ENCODE data around the gene GGA2. TPM values are rescaled to one million over a fixed set of nuclear protein-coding genes. Genes with fewer than 3 reads are reported as not detected.
A peak's percentile ranks its signal among the peaks of the same experiment; 100 is the strongest.

The GGA2 gene
- total RNA-seq, 4 donors from 2014 or later = 44.1 to 117 (median 53.4) TPM

DNA sequence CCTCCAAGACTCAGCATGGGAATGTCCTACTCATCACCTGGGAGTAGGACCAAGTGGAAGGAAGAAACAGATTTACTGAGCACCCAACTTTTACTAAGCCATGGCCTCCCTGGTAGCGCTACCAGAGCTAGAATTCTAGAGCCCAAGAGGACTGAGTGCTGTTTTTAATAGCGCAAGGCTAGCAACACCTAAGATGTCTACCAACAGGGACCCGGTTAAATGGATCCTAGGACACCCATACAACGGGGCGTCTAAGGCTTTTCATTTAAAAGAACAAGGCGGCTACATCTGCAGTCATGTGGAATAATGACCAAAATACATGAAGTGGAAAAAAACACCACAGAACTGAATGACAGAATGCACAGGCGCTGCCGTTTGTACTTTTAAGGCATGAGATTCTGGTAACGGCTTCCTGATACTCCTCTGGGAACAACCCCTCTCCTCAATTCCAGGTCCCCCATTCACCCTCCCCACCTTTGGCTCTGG is 5.1 kb downstream of the GGA2 start:
- WGBS = 94% methylated on average over 9 of the region's 9 CpGs
- no peak for DNase-seq (ENCODE audit: low spot score in 2 of 2)
- H3K36me3 ChIP-seq = no peaks in the 10 kb centered on the region
- H3K4me1 ChIP-seq = peaks cover 79% of the 10 kb centered on the region
- H3K4me3 ChIP-seq = no peak overlapping the region
- peak overlapping the region; percentile 79 for H3K27ac ChIP-seq
- no peaks in the 10 kb centered on the region for H3K27me3 ChIP-seq
- no peaks in the 10 kb centered on the region for H3K9me3 ChIP-seq
- TF ChIP-seq POLR2AphosphoS5 (IDR thresholded peaks at IDR 0.05) (no peak), EP300 (IDR thresholded peaks at IDR 0.05) (no peak), POLR2A (IDR thresholded peaks at IDR 0.05) (no peak)
- TF ChIP-seq, protein P1, sequence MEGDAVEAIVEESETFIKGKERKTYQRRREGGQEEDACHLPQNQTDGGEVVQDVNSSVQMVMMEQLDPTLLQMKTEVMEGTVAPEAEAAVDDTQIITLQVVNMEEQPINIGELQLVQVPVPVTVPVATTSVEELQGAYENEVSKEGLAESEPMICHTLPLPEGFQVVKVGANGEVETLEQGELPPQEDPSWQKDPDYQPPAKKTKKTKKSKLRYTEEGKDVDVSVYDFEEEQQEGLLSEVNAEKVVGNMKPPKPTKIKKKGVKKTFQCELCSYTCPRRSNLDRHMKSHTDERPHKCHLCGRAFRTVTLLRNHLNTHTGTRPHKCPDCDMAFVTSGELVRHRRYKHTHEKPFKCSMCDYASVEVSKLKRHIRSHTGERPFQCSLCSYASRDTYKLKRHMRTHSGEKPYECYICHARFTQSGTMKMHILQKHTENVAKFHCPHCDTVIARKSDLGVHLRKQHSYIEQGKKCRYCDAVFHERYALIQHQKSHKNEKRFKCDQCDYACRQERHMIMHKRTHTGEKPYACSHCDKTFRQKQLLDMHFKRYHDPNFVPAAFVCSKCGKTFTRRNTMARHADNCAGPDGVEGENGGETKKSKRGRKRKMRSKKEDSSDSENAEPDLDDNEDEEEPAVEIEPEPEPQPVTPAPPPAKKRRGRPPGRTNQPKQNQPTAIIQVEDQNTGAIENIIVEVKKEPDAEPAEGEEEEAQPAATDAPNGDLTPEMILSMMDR (IDR thresholded peaks at IDR 0.05) = no peak

DNA sequence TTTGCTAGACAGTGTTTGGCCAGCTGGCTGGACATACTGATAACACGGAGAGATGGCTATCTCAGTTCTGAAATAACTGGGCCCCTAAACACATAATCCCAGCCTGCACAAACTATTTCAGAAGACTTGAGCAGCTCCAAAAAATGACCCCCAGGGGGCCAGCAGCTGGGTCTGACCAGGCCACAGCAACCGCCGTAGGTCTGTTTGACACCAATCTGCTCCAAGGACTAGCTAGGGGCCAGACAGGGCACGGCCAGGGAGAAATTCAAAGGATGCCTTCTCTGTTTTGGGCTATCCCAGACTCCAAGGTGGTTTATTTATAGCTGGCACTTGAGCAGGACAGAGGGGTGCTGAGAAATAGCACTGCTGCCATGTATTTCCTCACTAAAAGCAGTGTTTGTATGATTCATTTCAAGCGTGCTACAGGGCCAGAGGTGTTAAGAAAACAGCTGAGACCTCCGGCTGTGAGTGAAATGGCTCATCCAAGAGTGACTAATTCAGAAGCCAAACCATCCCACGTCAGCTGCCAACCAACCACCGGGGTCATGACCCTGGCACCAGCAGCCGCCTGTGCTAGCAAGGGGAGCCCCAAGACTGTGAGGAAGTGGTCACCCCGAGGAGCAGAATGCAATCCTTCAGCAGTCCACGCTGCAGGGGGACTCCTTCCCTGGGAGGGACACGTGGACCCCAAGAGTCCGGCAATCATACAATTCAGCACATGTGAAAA is 5.7 kb downstream of the GGA2 start:
- no peak for TF ChIP-seq POLR2AphosphoS5 (IDR thresholded peaks at IDR 0.05)
- TF ChIP-seq, protein P1 (IDR thresholded peaks at IDR 0.05) = no peak
- Histone ChIP-seq H3K36me3 (no peaks in the 10 kb centered on the region), H3K9me3 (no peaks in the 10 kb centered on the region), H3K4me3 (no peak overlapping the region), H3K27ac (peak overlapping the region; percentile 79), H3K27me3 (no peaks in the 10 kb centered on the region), H3K4me1 (peaks cover 85% of the 10 kb centered on the region)
- peak in 1 of 2 donors; percentile 85 for DNase-seq (ENCODE audit: low spot score in 2 of 2)
- 31% methylated on average over 12 of the region's 13 CpGs for WGBS

DNA sequence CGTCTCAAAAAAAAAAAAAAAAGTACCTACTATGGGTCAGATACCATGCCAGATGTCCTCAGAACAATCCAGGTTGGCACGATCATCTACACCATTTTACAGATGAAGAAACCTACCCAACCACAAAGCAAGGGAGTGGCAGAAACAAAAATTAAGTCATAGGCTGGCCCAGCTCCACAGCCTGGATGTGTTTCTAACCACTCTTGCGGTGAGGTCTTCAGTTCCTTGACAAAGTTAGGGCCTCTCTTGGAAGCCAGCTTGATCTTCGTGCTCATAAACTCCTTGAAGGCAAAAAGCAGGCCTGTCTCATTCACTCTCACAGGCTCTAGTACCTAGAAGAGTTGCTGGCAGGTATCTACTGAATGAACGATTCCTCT is 6.2 kb downstream of the GGA2 start:
- no peaks in the 10 kb centered on the region for H3K36me3 ChIP-seq
- WGBS = 45% methylated on average over 5 of the region's 5 CpGs
- H3K27ac ChIP-seq = peak overlapping the region; percentile 79
- peak in 1 of 3 donors; percentile 31 for TF ChIP-seq POLR2AphosphoS5 (IDR thresholded peaks at IDR 0.05)
- TF ChIP-seq, protein P1 (IDR thresholded peaks at IDR 0.05) = no peak
- no peak for TF ChIP-seq POLR2A (IDR thresholded peaks at IDR 0.05)
- no peaks in the 10 kb centered on the region for H3K27me3 ChIP-seq
- H3K4me1 ChIP-seq = peaks cover 85% of the 10 kb centered on the region
- peak in 1 of 2 donors; percentile 82 for DNase-seq (ENCODE audit: low spot score in 2 of 2)
- H3K4me3 ChIP-seq = no peak overlapping the region
- H3K9me3 ChIP-seq = no peaks in the 10 kb centered on the region

DNA sequence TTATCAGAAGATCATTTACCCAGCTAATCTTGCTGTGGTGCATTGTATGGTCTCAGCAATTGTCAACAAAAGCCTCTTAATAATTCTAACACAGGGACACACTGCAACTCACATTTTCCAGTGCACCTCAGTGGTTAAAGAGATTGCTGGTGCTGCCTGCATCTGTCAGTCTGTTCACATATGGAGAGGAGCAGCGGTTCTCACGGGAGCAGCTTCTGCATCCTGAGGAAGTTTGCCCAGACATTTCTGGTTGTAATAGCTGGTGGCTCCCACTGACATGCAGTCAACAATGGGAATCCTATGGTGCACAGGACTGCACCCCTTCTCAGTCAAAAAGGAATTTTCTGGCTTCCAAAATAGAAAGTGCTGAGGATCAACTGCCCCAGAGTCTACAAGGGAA is 7.8 kb downstream of the GGA2 start:
- H3K9me3 ChIP-seq = no peaks in the 10 kb centered on the region
- no peaks in the 10 kb centered on the region for H3K27me3 ChIP-seq
- H3K36me3 ChIP-seq = no peaks in the 10 kb centered on the region
- no peak overlapping the region for H3K27ac ChIP-seq
- TF ChIP-seq POLR2AphosphoS5 (IDR thresholded peaks at IDR 0.05) (no peak), POLR2A (IDR thresholded peaks at IDR 0.05) (no peak), EP300 (IDR thresholded peaks at IDR 0.05) (no peak)
- TF ChIP-seq, protein P1 (IDR thresholded peaks at IDR 0.05) = no peak
- whole genome bisulfite sequencing = 25% methylated on average over 2 of the region's 2 CpGs
- H3K4me3 ChIP-seq = no peak overlapping the region
- H3K4me1 ChIP-seq = peaks cover 85% of the 10 kb centered on the region
- no peak for DNase-seq (ENCODE audit: low spot score in 2 of 2)

DNA sequence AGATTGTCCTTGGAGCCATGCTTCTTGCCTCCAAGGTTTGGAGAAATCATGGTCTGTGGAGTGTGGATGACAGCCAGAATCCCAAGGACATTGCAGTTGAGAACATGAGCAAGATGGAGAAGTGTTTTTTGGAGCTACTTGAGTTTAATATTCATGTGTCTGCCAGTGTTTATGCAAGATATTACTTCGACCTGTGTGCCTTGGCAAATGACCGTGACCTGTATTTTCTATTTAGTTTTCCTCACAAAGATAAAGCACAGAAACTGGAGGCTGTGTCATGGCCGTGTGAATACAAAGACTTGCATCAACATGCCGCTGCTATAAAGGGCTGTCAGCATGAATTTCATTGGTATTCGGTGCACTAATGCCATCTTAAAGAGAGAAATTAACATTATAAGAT is 9.0 kb downstream of the GGA2 start:
- Histone ChIP-seq H3K4me1 (peaks cover 91% of the 10 kb centered on the region), H3K4me3 (no peak overlapping the region), H3K36me3 (no peaks in the 10 kb centered on the region), H3K9me3 (no peaks in the 10 kb centered on the region), H3K27me3 (no peaks in the 10 kb centered on the region), H3K27ac (peak overlapping the region; percentile 63)
- 58% methylated on average over 5 of the region's 5 CpGs for WGBS
- TF ChIP-seq POLR2AphosphoS5 (IDR thresholded peaks at IDR 0.05) = no peak
- no peak for TF ChIP-seq EP300 (IDR thresholded peaks at IDR 0.05)
- no peak for TF ChIP-seq POLR2A (IDR thresholded peaks at IDR 0.05)
- TF ChIP-seq, protein P1 (IDR thresholded peaks at IDR 0.05) = no peak
- DNase-seq (ENCODE audit: low spot score in 2 of 2) = no peak

Measured in suprapubic skin (tissue), 4 donors.